ENCODE data around the gene SYPL1.

The SYPL1 gene

GRCh38 chr7:106124186-106124585 is 12.1 kb upstream of the SYPL1 start:
- in situ Hi-C loops (cut with MboI; ENCODE audit: low sequenced_read_pairs): no loop called here

GRCh38 chr7:106122713-106123112 is 10.6 kb upstream of the SYPL1 start:
- in situ Hi-C loops (cut with MboI; ENCODE audit: low sequenced_read_pairs): no loop called here

GRCh38 chr7:106121189-106121810 is 9.2 kb upstream of the SYPL1 start:
- in situ Hi-C loops (cut with MboI; ENCODE audit: low sequenced_read_pairs): no loop called here

GRCh38 chr7:106120500-106120899 is 8.4 kb upstream of the SYPL1 start:
- in situ Hi-C loops (cut with MboI; ENCODE audit: low sequenced_read_pairs): no loop called here

GRCh38 chr7:106119719-106120118 is 7.6 kb upstream of the SYPL1 start:
- in situ Hi-C loops (cut with MboI; ENCODE audit: low sequenced_read_pairs): no loop called here

- in situ Hi-C loops (cut with MboI; ENCODE audit: low sequenced_read_pairs): no loop called here
Measured at GRCh38 chr7:106117786-106118544, 5.9 kb upstream of the SYPL1 start.

- in situ Hi-C loops (cut with MboI; ENCODE audit: low sequenced_read_pairs): no loop called here
Measured at GRCh38 chr7:106116161-106116704, 4.1 kb upstream of the SYPL1 start.

- in situ Hi-C loops (cut with MboI; ENCODE audit: low sequenced_read_pairs): no loop called here
Measured at GRCh38 chr7:106114716-106115383, 2.7 kb upstream of the SYPL1 start.

GRCh38 chr7:106112972-106113421 is 885 bp upstream of the SYPL1 start:
- in situ Hi-C loops (cut with MboI; ENCODE audit: low sequenced_read_pairs): no loop called here

GRCh38 chr7:106111655-106112117 is 426 bp downstream of the SYPL1 start:
- in situ Hi-C loops (cut with MboI; ENCODE audit: low sequenced_read_pairs): no loop called here

- in situ Hi-C loops (cut with MboI; ENCODE audit: low sequenced_read_pairs): no loop called here
Measured at GRCh38 chr7:106110885-106111654, 1.0 kb downstream of the SYPL1 start.

GRCh38 chr7:106110238-106110560 is 1.9 kb downstream of the SYPL1 start:
- in situ Hi-C loops (cut with MboI; ENCODE audit: low sequenced_read_pairs): no loop called here

- in situ Hi-C loops (cut with MboI; ENCODE audit: low sequenced_read_pairs): no loop called here
Measured at GRCh38 chr7:106109521-106110237, 2.4 kb downstream of the SYPL1 start.

- in situ Hi-C loops (cut with MboI; ENCODE audit: low sequenced_read_pairs): no loop called here
Measured at GRCh38 chr7:106108991-106109390, 3.1 kb downstream of the SYPL1 start.

GRCh38 chr7:106104721-106105260 is 7.3 kb downstream of the SYPL1 start:
- in situ Hi-C loops (cut with MboI; ENCODE audit: low sequenced_read_pairs): no loop called here

- in situ Hi-C loops (cut with MboI; ENCODE audit: low sequenced_read_pairs): no loop called here
Measured at GRCh38 chr7:106102387-106102966, 9.6 kb downstream of the SYPL1 start.

- in situ Hi-C loops (cut with MboI; ENCODE audit: low sequenced_read_pairs): no loop called here
Measured at GRCh38 chr7:106101726-106102125, 10.4 kb downstream of the SYPL1 start.

- in situ Hi-C loops (cut with MboI; ENCODE audit: low sequenced_read_pairs): no loop called here
Measured at GRCh38 chr7:106100863-106101629, 11.1 kb downstream of the SYPL1 start.

- in situ Hi-C loops (cut with MboI; ENCODE audit: low sequenced_read_pairs): no loop called here
Measured at GRCh38 chr7:106099539-106099938, 12.6 kb downstream of the SYPL1 start.
